GM19324 (cell line): ENCODE measurements around the gene CDC14B.

Experiments
- ATAC-seq: cut with Tn5 transposase; IDR thresholded peaks from one replicate; pipeline ENCODE4 v1.9.1; 2021; ENCODE audit warnings: mild to moderate bottlenecking, moderate library complexity; ENCODE audit not compliant: unreplicated experiment, low FRiP score

The CDC14B gene

GRCh38 chr9:96489482-96489979 lies 130.1 kb downstream of the CDC14B start:
- no peak for ATAC-seq

GRCh38 chr9:96487949-96488348 lies 131.7 kb downstream of the CDC14B start:
- no peak for ATAC-seq

GRCh38 chr9:96487029-96487396 lies 132.6 kb downstream of the CDC14B start:
- ATAC-seq, result no peak

- no peak for ATAC-seq
Observed at GRCh38 chr9:96486386-96487028, 133.1 kb downstream of the CDC14B start.

GRCh38 chr9:96485280-96485679 lies 134.4 kb downstream of the CDC14B start:
- no peak for ATAC-seq

GRCh38 chr9:96484521-96484931 lies 135.1 kb downstream of the CDC14B start:
- peak; percentile 81 for ATAC-seq

- ATAC-seq, result no peak
Observed at GRCh38 chr9:96483733-96484390, 135.8 kb downstream of the CDC14B start.

GRCh38 chr9:96483197-96483596 lies 136.4 kb downstream of the CDC14B start:
- ATAC-seq, result no peak

GRCh38 chr9:96482476-96482875 lies 137.2 kb downstream of the CDC14B start:
- ATAC-seq, result no peak

GRCh38 chr9:96480736-96481135 lies 138.9 kb downstream of the CDC14B start:
- no peak for ATAC-seq

GRCh38 chr9:96478829-96479371 lies 140.7 kb downstream of the CDC14B start:
- no peak for ATAC-seq

- no peak for ATAC-seq
Observed at GRCh38 chr9:96476591-96476990, 143.1 kb downstream of the CDC14B start.

- no peak for ATAC-seq
Observed at GRCh38 chr9:96476013-96476412, 143.6 kb downstream of the CDC14B start.

- no peak for ATAC-seq
Observed at GRCh38 chr9:96467784-96468183, 151.9 kb downstream of the CDC14B start.

- ATAC-seq, result no peak
Observed at GRCh38 chr9:96464426-96464825, 155.2 kb downstream of the CDC14B start.

- no peak for ATAC-seq
Observed at GRCh38 chr9:96462541-96462940, 157.1 kb downstream of the CDC14B start.

GRCh38 chr9:96461336-96461735 lies 158.3 kb downstream of the CDC14B start:
- ATAC-seq, result no peak

GRCh38 chr9:96460882-96461281 lies 158.8 kb downstream of the CDC14B start:
- no peak for ATAC-seq

GRCh38 chr9:96460470-96460869 lies 159.2 kb downstream of the CDC14B start:
- no peak for ATAC-seq

- no peak for ATAC-seq
Observed at GRCh38 chr9:96459268-96460007, 160.2 kb downstream of the CDC14B start.

GRCh38 chr9:96458226-96458625 lies 161.4 kb downstream of the CDC14B start:
- no peak for ATAC-seq
